A673 (cell line): ENCODE data around the gene AP2B1. TPM values are rescaled to one million over a fixed set of nuclear protein-coding genes. Genes with fewer than 3 reads are reported as not detected.

Source experiments
- BruUV-seq: library from RNA; stranded (reverse); fragments of 400-500 nt; replicated peaks from 2 replicates; lab custom pipeline; 2021; lab: Mats Ljungman, UMichigan
- CTCF ChIA-PET: fragments of 300-600 bp; sonication (Branson Sonifier 250); formaldehyde crosslinking; loops from one replicate; lab custom pipeline; 2022; ENCODE audit warnings: antibody characterized with exemption; lab: Charles Lee
- POLR2A ChIA-PET: fragments of 300-600 bp; sonication (Branson Sonifier 250); formaldehyde crosslinking; loops from one replicate; lab custom pipeline; 2022; ENCODE audit warnings: antibody characterized with exemption; ENCODE audit not compliant: low non-redundant PET; lab: Charles Lee
- DNase-seq: peaks from one replicate; pipeline ENCODE4 v3.0.0-alpha.2; 2015; ENCODE audit warnings: low spot score
- H3K27ac ChIP-seq: fragments of 200-600 bp; sonication (generic); 2 replicates; pipeline ENCODE4 v1.5.1; 2016; ENCODE audit warnings: mixed run types, low read depth, mild to moderate bottlenecking, mixed read lengths, antibody characterized with exemption, low read length; ENCODE audit not compliant: poor library complexity, severe bottlenecking
- H3K27me3 ChIP-seq: fragments of 200-600 bp; sonication (generic); replicated peaks from 2 replicates; pipeline ENCODE4 v1.6.1; 2017; ENCODE audit warnings: mixed run types, low read depth, mild to moderate bottlenecking, mixed read lengths, antibody characterized with exemption, low read length; ENCODE audit not compliant: insufficient read depth, poor library complexity
- H3K36me3 ChIP-seq: fragments of 200-600 bp; sonication (generic); 2 replicates; pipeline ENCODE4 v1.6.1; 2016; ENCODE audit warnings: mixed run types, mild to moderate bottlenecking, mixed read lengths, antibody characterized with exemption, low read length; ENCODE audit not compliant: insufficient read depth, poor library complexity, severe bottlenecking
- H3K4me1 ChIP-seq: fragments of 200-600 bp; sonication (generic); 2 replicates; pipeline ENCODE4 v1.6.1; 2017; ENCODE audit warnings: mixed run types, mild to moderate bottlenecking, mixed read lengths, antibody characterized with exemption, low read length; ENCODE audit not compliant: insufficient read depth, poor library complexity, severe bottlenecking
- H3K4me3 ChIP-seq: fragments of 200-600 bp; sonication (generic); 2 replicates; pipeline ENCODE4 v1.5.1; 2016; ENCODE audit warnings: low read depth, mixed run types, mild to moderate bottlenecking, mixed read lengths, low read length; ENCODE audit not compliant: poor library complexity, severe bottlenecking
- H3K9me3 ChIP-seq: fragments of 200-600 bp; sonication (generic); 2 replicates; pipeline ENCODE4 v1.6.1; 2016; ENCODE audit warnings: mixed run types, low read depth, mild to moderate bottlenecking, mixed read lengths, antibody characterized with exemption, low read length; ENCODE audit not compliant: poor library complexity, severe bottlenecking
- EZH2 ChIP-seq: fragments of 200-600 bp; sonication (generic); IDR thresholded peaks from 2 replicates; pipeline ENCODE4 v1.6.1; 2017; ENCODE audit warnings: borderline replicate concordance, low read depth, mild to moderate bottlenecking, mixed read lengths, antibody characterized with exemption, low read length; ENCODE audit not compliant: poor library complexity, severe bottlenecking
- intact Hi-C: fragments of 100-400 bp; cut with micrococcal nuclease; formaldehyde crosslinking; loops from one replicate; pipeline ENCODE4 v1.10.0; 2022; ENCODE audit not compliant: unreplicated experiment
- total RNA-seq: library from RNA; stranded (reverse); gene quantifications from 2 replicates; pipeline ENCODE4 v1.2.3, GENCODE V29; 2021
- TF ChIP-seq, protein P1 (sequence below): fragments of 300-800, 200-600 bp; sonication (generic); conservative IDR thresholded peaks from 2 replicates; pipeline ENCODE4 v1.5.1; 2017; ENCODE audit warnings: low read depth, mild to moderate bottlenecking, antibody characterized with exemption, low read length, moderate library complexity, mixed read lengths

Gene AP2B1
- total RNA-seq, 1 experiment from 2014 or later: 124 TPM

GRCh38 chr17:35745246-35745645 is 158.1 kb downstream of the AP2B1 start:
- H3K4me3 ChIP-seq: no peak overlapping the region
- DNase-seq: no peak
- BruUV-seq: no TSS peak
- H3K36me3 ChIP-seq: no peaks in the 10 kb centered on the region
- POLR2A ChIA-PET: no interaction called here
- H3K4me1 ChIP-seq: no peaks in the 10 kb centered on the region
- CTCF ChIA-PET: no interaction called here
- TF ChIP-seq EZH2: no peak
- TF ChIP-seq, protein P1, sequence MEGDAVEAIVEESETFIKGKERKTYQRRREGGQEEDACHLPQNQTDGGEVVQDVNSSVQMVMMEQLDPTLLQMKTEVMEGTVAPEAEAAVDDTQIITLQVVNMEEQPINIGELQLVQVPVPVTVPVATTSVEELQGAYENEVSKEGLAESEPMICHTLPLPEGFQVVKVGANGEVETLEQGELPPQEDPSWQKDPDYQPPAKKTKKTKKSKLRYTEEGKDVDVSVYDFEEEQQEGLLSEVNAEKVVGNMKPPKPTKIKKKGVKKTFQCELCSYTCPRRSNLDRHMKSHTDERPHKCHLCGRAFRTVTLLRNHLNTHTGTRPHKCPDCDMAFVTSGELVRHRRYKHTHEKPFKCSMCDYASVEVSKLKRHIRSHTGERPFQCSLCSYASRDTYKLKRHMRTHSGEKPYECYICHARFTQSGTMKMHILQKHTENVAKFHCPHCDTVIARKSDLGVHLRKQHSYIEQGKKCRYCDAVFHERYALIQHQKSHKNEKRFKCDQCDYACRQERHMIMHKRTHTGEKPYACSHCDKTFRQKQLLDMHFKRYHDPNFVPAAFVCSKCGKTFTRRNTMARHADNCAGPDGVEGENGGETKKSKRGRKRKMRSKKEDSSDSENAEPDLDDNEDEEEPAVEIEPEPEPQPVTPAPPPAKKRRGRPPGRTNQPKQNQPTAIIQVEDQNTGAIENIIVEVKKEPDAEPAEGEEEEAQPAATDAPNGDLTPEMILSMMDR: no peak
- no peaks in the 10 kb centered on the region for H3K27me3 ChIP-seq
- no peaks in the 10 kb centered on the region for H3K9me3 ChIP-seq
- H3K27ac ChIP-seq: no peak overlapping the region
- intact Hi-C loops: loop anchor here (5.0 to 10.0 kb wide), 3 partner anchors 203 to 573 kb away; no protein-coding TSS in a partner anchor

DNA sequence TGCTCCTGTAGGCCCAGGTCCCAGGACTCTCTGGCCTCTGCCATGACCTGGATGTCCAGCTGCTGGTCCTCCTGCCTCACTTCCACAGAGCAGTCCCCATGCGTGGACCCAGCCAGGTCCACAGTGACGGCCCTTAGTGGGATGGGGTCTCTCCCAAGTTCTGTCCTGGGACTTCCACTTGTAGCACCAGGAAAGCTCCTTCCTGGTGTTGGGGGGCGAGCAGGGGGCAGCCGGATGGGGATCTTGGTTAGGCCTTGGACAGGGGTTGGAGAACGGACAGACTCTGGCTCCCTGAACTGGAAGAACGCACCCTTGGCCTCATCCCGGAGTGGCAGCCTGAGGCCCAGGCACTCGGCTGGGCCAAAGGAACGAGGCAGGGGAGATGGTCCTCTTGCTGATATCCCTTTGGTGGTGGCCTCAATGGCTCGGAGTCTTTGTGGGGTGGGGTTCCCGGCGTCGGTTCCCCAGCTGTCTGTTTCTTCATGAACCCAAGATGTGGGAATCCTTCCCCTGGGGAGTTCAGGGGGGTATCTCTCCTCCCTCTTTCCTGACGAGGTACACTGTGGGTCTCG is 158.7 kb downstream of the AP2B1 start:
- Histone ChIP-seq H3K4me3 (no peak overlapping the region), H3K4me1 (no peaks in the 10 kb centered on the region), H3K27ac (no peak overlapping the region), H3K27me3 (no peaks in the 10 kb centered on the region), H3K9me3 (no peaks in the 10 kb centered on the region), H3K36me3 (no peaks in the 10 kb centered on the region)
- POLR2A ChIA-PET: no interaction called here
- intact Hi-C loops: loop anchor here (2.0 to 10.0 kb wide), 4 partner anchors 133 to 574 kb away; no protein-coding TSS in a partner anchor
- BruUV-seq: no TSS peak
- no peak for DNase-seq
- TF ChIP-seq EZH2: no peak
- TF ChIP-seq, protein P1: no peak
- CTCF ChIA-PET: no interaction called here

GRCh38 chr17:35747540-35748017 is 160.5 kb downstream of the AP2B1 start:
- Histone ChIP-seq H3K27me3 (no peaks in the 10 kb centered on the region), H3K27ac (no peak overlapping the region), H3K9me3 (no peaks in the 10 kb centered on the region), H3K36me3 (no peaks in the 10 kb centered on the region), H3K4me3 (no peak overlapping the region), H3K4me1 (no peaks in the 10 kb centered on the region)
- intact Hi-C loops: loop anchor here (2.0 to 10.0 kb wide), 4 partner anchors 135 to 575 kb away; no protein-coding TSS in a partner anchor
- no TSS peak for BruUV-seq
- CTCF ChIA-PET: interaction anchor here (0.5 to 1.6 kb wide), 3 partner anchors 39 to 136 kb away, joined by 4 to 17 read pairs (median 9); no protein-coding TSS in a partner anchor
- POLR2A ChIA-PET: interaction anchor here (0.6 kb wide), 1 partner anchor 11 kb away, joined by 4 read pairs; no protein-coding TSS in a partner anchor
- no peak for TF ChIP-seq EZH2
- TF ChIP-seq, protein P1: peak; percentile 68
- peak; percentile 67 for DNase-seq
